ENCODE results near the gene CASKIN2. TPM values are rescaled to one million over a fixed set of nuclear protein-coding genes. Genes with fewer than 3 reads are reported as not detected.

CASKIN2 gene
- total and polyA plus RNA-seq, 10 of the 15 experiments (the other 5 are each of a cell fraction or from before 2014, with no cell fraction given), result 0.02 to 2.7 (median 0.44) TPM; not detected in 1

- peak; percentile 92 for DNase-seq (ENCODE audit: low read depth, low spot score)
- peak; percentile 99 for FAIRE-seq
- in situ Hi-C loops (cut with MboI) (no loop called here), intact Hi-C loops (cut with micrococcal nuclease; ENCODE audit: unreplicated experiment) (no loop called here)
- TSS peak; percentile 78 for BruUV-seq (replicated peaks)
- H3K27ac ChIP-seq (ENCODE audit: control insufficient read depth, insufficient read depth), result peak within 1 kb of the TSS; percentile 84
- H3K9me3 ChIP-seq (replicated peaks; ENCODE audit: control insufficient read depth, insufficient read depth, low read length), result no peaks in the 10 kb centered on the region
- H4K20me1 ChIP-seq (ENCODE audit: control insufficient read depth, insufficient read depth), result no peaks in the 10 kb centered on the region
- SMC1A ChIA-PET (ENCODE audit: uncharacterized antibody, unreplicated experiment), result interaction anchor here (0.7 to 4.0 kb wide), 11 partner anchors 9 to 402 kb away, joined by 3 to 19 read pairs (median 3); partner anchors contain the start of gene TSEN54
- RAD21 ChIA-PET (ENCODE audit: unreplicated experiment), result interaction anchor here (0.6 to 1.6 kb wide), 15 partner anchors 9 to 342 kb away, joined by 3 to 12 read pairs (median 4); partner anchors contain the start of genes SLC25A19 and TSEN54
- peaks cover 41% of the 10 kb centered on the region for H3K4me1 ChIP-seq (ENCODE audit: control insufficient read depth, insufficient read depth, low read length)
- CTCF ChIA-PET, result interaction anchor here (0.6 to 1.9 kb wide), 15 partner anchors 9 to 295 kb away, joined by 3 to 12 read pairs (median 4); partner anchors contain the start of genes GGA3, MIF4GD, SLC25A19 and TSEN54
- 2% methylated on average over 33 of the region's 33 CpGs for WGBS (ENCODE audit: insufficient coverage, insufficient replicate concordance, low lambda C conversion rate, missing lambda C conversion rate)
- POLR2A ChIA-PET, result interaction anchor here (0.5 to 1.7 kb wide), 16 partner anchors 9 to 323 kb away, joined by 3 to 8 read pairs (median 4); partner anchors contain the start of genes GRB2, SLC25A19 and TSEN54
- no peaks in the 10 kb centered on the region for H3K36me3 ChIP-seq (ENCODE audit: control insufficient read depth in 2 of 2, insufficient read depth in 2 of 2, low read length in 1 of 2)
- H3K9ac ChIP-seq (ENCODE audit: control insufficient read depth, insufficient read depth, low read length), result peak within 1 kb of the TSS; percentile 98
- peak; percentile 91 for ATAC-seq
- peak within 1 kb of the TSS; percentile 88 for H3K4me2 ChIP-seq (ENCODE audit: control insufficient read depth, insufficient read depth)
- H3K27me3 ChIP-seq (replicated peaks in 1 of 2; ENCODE audit: control insufficient read depth in 2 of 2, insufficient read depth in 2 of 2, low read length in 1 of 2), result no peaks in the 10 kb centered on the region
- peaks cover 14% of the 10 kb centered on the region for H3K79me2 ChIP-seq (ENCODE audit: control insufficient read depth, insufficient read depth, low read length)
- peak within 1 kb of the TSS; percentile 86 for H3K4me3 ChIP-seq
- peak within 1 kb of the TSS; percentile 88 for H2AFZ ChIP-seq (ENCODE audit: control insufficient read depth, low read depth, low read length)
- no peak for TF ChIP-seq ESRRA (IDR thresholded peaks at IDR 0.05; ENCODE audit: low read length)
- peak; percentile 57 for TF ChIP-seq SKIL (IDR thresholded peaks at IDR 0.05; ENCODE audit: low read depth, poor library complexity, severe bottlenecking)
- TF ChIP-seq ZNF687 (IDR thresholded peaks at IDR 0.05), result 0 out of 2 replicates have a peak, but pooled peaks have one; percentile 17
- peak; percentile 95 for TF ChIP-seq E4F1 (IDR thresholded peaks at IDR 0.05; ENCODE audit: borderline replicate concordance, partially characterized antibody)
- peak; percentile 93 for TF ChIP-seq FOS (IDR thresholded peaks at IDR 0.05; ENCODE audit: borderline replicate concordance, extremely low read depth, insufficient read length)
- no peak for TF ChIP-seq POLR2AphosphoS2 (IDR thresholded peaks at IDR 0.05; ENCODE audit: low read depth, low read length)
- TF ChIP-seq NRF1 (conservative IDR thresholded peaks at IDR 0.05; ENCODE audit: low read depth, low read length), result no peak
- peak; percentile 96 for TF ChIP-seq NFYA (IDR thresholded peaks at IDR 0.05; ENCODE audit: borderline replicate concordance, low read depth, low read length)
- peak; percentile 99 for TF ChIP-seq YY1 (IDR thresholded peaks at IDR 0.05; ENCODE audit: low read depth, low read length)
- no peak for TF ChIP-seq RAD51 (IDR thresholded peaks at IDR 0.05)
- peak; percentile 79; the same call in 1 of the 2 replicates for TF ChIP-seq CREB1 (IDR thresholded peaks at IDR 0.05; ENCODE audit: low read depth)
- no peak for TF ChIP-seq FOXK2 (IDR thresholded peaks at IDR 0.05)
- TF ChIP-seq POLR2A (IDR thresholded peaks at IDR 0.05; ENCODE audit: low read depth, low read length), result peak; percentile 72
- peak; percentile 40; the same call in 1 of the 2 replicates for TF ChIP-seq ZNF622 (IDR thresholded peaks at IDR 0.05)
- no peak for TF ChIP-seq MYB (IDR thresholded peaks at IDR 0.05; ENCODE audit: borderline replicate concordance, low read depth, low read length)
Measured at GRCh38 chr17:75456417-75457046, 58.8 kb downstream of the CASKIN2 start, which contains the start of gene TMEM94. Gene TMEM94 (plus strand): TSS chr17:75456635. CDS start chr17:75471906, 15,271 bp downstream.

Data from GM12878 (cell line).